NCI-H1105 (cell line): ENCODE results near the gene GGTLC2.
"Not testable (repeated sequence)": the region's sequence is repeated elsewhere in the genome, so short reads cannot be mapped to it uniquely, and the experiment has no call there.

Experiments
- DNase-seq: peaks from one replicate; lab custom pipeline; 2025; lab: John Stamatoyannopoulos, UW

GGTLC2 gene

DNA sequence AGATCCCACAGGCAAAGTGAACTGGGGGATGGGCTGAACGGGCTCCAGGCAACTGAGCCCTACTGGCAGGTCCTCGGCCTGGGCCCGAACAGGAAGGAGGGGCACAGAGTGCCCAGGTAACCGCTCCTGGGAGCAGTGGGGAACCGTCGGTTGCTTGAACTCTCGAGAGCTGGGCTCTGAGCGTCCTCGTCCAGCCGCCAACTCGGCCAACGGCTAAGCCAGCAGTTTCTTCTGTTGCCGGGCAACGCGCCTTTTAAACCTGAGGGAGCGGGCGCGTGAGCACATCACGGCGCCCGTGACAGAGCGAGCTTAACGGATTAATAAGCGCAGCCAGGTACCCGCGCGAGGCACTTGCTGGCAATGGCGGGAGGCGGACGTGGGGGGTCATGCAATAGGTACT, at the start of gene GGTLC2:
Gene GGTLC2, plus strand, starts transcription at position 301 of the 400 bp plus-strand sequence. CDS start 1,732 bp downstream, outside the sequence.
- not testable (repeated sequence) for DNase-seq

DNA sequence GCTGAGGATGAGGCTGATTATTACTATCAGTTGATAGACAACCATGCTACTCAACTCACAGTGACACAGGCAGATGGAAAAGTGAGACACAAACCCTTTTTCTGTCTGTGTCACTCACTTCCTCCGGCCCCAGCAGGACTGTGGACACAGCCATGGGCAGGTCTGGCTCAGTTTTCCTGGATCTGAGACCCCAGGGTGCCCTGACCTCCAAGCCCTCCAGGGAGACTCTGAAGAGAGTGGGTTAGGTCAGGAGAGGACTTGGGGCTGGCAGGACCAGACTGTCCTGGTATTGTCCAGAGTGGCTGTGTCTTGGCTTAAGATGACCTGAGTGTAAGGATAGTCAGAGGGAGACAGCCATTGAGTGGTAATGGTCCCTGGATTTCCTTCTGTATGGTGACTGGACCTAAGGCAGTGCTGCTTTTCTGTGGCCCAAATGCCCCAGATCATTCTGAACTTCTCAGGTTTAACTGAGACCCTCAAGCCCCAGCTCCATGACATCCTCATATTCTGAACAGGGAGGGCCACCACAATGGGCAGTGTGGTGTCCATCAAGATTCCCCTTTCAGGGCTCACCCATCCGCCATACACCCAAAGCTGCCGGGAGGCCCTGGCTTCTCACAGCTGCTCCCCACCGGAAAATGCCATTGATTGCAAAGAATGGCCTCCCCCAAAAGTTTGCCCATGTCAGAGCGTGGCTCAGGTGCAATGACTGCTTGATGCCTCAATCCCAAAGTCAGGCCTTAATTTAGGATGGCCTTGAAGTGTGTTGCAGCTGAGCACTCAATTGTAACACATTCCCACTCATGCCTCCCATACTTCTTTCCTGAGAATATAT, 49.2 kb upstream of the GGTLC2 start:
- DNase-seq = no peak

- no peak for DNase-seq
These were observed 46.3 kb upstream of the GGTLC2 start for GRCh38 chr22:22598144-22598543.

- DNase-seq = no peak
These were observed 45.2 kb upstream of the GGTLC2 start for GRCh38 chr22:22599248-22599647.

DNA sequence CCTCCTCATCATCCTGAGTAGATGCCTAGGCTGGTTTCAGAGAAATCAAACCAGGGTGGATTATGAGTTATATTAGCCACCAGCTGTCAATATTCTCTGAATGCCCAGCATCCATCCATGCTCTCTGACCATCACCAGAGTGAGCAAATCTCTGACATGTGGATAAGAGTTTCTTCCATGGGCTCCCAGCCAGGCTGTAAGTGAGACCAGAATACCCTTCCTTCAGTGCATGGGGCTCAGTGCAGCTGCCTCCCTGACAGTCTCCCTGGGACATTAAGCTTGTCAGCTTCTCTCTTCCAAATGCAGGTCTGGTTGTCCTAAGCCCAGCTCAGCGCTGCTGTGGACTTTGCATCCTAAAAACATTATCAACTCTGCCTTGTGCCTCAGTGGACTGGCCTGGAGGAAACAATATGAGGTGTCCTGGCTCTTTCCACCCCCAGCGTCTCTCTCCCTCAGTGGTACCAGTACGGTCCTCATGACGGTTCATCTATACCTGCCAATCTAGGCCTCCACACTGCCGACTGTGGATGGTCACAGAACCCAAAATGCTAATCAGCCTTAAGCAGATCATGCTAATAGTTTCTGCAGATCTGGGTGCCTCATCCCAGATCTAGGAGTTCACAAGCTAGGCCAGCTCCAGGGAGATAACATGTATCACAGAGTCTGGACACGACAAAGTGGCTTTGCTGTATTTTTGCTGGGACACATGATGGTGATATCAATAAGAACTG, 43.7 kb upstream of the GGTLC2 start:
- DNase-seq = no peak

DNA sequence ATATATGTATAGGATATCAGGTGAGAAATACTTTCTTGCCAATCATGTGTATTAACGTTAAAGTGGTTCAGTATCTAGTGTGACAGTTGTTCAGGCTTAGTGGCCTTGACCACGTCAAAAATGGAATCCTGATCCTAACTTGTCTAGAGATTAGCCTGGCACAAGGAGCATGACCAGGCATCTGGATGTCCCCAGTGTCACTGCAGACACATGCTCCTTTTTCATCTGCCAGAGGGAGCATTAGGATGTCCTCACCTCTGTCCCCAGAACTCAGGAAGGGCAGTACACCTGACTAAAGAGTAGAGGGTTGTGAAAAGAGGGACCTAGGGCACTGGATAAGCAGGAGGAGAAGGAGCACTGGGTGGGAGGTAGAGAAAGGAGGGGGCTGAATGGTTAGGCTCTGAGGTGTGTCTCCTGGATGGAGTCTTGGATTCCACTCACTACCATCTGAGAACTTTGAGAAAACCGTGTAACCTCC, 40.9 kb upstream of the GGTLC2 start:
- no peak for DNase-seq

DNA sequence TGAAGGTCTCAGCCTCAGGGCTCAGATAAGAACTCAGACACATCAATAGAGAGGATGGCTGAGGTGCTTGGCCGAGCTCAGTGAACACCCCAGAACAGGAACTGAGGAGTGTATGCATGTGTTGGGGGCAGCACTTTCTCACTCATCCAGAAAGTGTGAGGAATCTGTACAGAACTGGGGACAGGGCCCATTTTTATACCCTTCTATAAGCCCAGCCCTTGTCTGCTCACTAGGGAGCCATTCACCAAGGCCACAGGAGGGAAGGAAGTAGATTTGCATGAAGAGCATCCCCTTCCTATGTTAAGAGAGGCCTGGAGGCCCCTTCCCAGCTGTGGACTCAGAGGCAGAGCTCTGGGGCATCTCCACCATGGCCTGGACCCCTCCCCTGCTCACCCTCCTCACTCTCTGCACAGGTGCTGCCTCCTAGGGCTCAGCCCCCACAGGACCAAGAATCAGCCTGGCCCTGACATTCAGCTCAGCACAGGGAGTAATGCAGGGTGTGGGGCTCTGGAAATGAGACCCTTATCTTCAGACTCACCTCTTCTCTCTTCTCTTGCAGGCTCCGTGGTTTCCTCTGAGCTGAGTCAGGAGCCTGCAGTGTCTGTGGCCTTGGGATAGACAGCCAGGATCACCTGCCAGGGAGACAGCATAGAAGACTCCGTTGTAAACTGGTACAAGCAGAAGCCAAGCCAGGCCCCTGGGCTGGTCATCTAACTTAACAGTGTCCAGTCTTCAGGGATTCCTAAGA, 39.9 kb upstream of the GGTLC2 start:
- no peak for DNase-seq

DNA sequence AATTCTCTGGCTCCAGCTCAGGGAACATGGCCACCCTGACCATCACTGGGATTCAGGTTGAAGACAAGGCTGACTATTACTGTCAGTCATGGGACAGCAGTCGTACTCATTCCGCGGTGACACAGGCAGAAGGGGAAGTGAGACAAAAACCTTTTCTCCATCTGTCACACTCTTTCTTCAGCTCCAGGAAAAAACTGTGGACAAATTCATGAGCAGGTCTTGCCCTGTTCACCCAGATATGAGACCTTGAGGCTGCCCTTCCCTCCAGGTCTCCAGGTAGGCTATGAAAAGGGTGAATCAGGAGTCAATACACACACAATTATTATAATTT, 39.4 kb upstream of the GGTLC2 start:
- DNase-seq = no peak

DNA sequence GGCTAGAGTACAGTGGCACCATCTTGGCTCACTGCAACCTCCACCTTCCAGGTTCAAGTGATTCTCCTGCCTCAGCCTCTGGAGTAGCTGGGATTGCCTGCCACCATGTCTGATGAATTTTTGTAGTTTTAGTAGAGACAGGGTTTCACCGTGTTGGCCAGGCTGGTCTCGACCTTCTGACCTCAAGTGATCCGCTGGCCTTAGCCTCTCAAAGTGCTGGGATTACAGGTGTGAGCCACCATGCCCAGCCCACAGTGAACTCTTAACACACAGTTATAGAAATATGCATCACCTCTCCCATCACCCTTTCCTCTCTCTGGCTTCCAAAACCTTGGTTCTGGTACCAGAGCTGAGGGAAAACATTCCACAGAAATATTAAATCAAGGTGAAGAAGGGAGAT, 36.4 kb upstream of the GGTLC2 start:
- not testable (repeated sequence) for DNase-seq

DNA sequence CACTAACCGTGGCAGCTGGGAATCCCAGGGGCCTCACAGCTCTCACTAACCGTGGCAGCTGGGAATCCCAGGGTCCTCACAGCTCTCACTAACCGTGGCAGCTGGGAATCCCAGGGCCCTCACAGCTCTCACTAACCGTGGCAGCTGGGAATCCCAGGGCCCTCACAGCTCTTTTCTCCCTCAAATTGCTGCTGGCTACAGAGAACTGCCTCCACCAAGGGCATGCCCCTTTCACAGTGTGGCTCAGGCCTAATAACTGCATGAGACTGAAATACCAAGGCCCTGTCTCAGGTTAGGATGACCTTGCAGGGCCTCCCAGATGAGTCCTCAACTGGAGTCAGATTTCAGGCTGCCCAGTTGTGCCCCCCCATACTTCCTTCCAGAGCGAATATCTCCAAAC, 35.1 kb upstream of the GGTLC2 start:
- DNase-seq = no peak

- no peak for DNase-seq
These were observed 31.9 kb upstream of the GGTLC2 start for GRCh38 chr22:22612516-22612915.

- DNase-seq = no peak
These were observed 30.3 kb upstream of the GGTLC2 start for GRCh38 chr22:22614065-22614464.

DNA sequence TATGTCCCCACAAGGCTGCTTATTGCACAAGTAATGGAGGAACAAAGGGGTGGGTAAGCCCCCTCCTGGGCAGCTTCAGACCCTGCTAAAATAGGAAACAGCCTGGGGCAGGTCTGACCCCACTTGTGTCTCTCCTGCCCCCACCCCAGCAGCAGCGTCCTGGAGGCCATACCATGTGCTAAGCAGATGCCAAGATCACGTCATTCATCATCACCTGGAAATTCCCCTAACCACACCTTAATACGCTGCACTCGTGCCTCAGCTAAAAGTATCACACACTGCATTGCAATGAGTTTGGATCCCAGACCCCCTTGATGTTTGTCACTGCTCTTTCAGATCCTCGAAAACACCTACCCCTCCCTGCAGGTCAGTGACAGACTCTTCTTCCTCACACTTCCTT, 27.8 kb upstream of the GGTLC2 start:
- DNase-seq = no peak

DNA sequence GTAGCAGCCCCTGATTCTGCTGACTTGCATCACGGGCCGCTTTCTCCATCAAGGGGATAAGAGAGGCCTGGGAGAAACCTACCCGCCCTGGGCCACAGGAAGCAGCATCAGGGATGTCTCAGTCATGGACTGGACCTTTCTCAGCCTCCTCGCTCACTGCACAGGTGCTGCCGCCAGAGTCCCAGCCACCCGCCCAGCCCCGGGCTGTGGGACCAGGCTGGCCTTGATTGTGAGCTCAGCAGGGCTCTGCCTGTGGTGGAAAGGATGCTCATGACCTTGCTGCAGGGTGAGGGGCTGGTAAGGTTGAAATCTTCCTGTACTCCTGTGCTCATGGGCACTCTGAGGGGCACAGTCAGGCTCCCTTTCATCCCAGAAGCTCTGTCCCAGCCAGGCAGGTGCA, 26.0 kb upstream of the GGTLC2 start:
- no peak for DNase-seq

- no peak for DNase-seq
These were observed 25.5 kb upstream of the GGTLC2 start for GRCh38 chr22:22618923-22619322.

GRCh38 chr22:22619765-22620414, 24.5 kb upstream of the GGTLC2 start:
- DNase-seq = no peak

DNA sequence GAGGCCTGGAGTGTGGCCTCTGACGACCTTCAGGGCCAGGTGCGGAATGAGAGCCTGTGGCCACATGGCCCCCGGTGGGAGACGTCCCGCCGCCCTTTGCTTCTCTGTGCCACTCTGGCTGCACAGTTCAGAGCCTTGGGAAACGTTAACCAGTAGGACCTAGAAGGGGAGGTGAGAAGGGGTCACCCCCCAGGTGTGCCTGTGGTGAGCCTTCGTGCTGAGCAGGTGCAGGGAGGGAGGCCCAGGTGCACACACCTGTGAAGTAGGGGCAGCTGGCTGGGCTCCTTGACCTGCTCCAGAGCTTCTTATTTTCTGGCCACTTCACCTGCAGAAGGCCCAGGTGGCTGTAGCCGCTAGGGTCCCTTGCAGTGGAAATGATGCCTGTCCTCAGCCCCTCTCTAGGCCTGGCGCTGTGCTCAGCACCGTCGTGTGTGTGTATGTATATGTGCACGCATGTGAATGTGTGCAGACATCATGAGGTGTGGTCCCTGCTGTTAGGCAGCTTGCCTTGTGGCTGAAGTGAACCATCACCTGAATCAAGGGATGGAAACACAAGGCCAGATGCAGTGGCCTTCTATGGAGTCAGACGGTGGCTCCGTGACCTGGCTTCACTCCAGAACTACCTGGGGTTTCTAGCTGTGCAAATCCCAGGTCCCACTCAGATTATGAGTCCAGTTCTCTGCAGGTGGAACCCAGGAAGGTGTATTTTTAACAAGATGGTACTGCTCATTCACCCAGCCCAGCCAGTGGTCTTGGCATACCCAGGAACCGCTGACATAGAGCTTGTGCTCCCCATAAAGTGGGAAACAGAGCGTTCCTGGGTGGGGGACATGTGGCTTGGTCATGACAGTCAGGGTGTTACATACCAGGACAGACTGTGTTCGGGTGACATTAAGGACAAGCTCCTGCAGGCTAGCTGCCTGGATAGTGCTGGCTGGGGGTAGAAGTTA, 15.6 kb upstream of the GGTLC2 start:
- DNase-seq = not testable (repeated sequence)

DNA sequence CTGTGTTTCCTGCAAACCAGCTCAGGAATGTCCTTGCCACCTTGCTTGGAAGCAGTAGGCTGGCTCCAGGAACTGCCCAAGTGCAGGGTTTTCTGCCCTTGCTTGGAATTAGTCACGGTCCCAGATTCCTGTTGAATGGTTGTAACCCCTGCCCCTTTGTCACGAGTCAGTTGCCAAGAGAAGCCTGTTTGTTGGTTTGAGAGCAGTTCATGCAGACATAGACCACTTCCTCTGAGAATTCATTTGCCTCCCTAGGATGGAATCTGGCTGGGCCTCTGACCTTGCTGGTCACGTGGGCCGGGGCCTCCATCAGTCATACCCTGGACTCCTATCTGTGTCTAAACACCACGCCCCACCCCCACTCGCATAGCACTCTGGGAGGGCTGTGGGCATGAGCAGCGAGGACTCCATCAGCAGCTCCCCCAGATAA, 13.2 kb upstream of the GGTLC2 start:
- not testable (repeated sequence) for DNase-seq

- DNase-seq = not testable (repeated sequence)
These were observed 12.2 kb upstream of the GGTLC2 start for GRCh38 chr22:22632226-22632625.

DNA sequence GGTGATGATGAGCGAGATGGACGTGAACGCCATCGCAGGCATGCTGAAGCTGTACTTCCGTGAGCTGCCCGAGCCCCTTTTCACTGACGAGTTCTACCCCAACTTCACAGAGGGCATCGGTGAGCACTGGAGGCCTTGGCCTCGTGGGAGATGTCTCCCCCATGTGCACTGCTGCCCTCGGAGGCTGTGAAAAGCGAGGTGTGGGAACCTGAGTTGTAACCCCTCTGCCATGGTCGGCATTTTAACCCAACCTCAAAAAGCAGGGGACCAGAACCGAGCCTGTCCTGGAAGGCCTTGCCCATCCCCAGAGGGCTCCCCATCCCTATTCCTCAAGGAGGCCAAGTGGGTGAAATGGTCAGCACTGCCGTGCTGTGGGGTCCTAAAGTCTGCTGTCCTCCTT, 10.9 kb upstream of the GGTLC2 start:
- not testable (repeated sequence) for DNase-seq

- not testable (repeated sequence) for DNase-seq
These were observed 8.2 kb upstream of the GGTLC2 start for GRCh38 chr22:22636260-22636659.
